ENCODE measurements around the gene COQ10B. TPM values are rescaled to one million over a fixed set of nuclear protein-coding genes. Genes with fewer than 3 reads are reported as not detected.

COQ10B gene
- total and polyA plus RNA-seq, 2 of the 4 experiments (the other 2 are of a cell fraction): 9.5 to 28.7 TPM

GRCh38 chr2:197435598-197436420, 17.5 kb upstream of the COQ10B start:
- Histone ChIP-seq H3K27ac (ENCODE audit: insufficient read depth, low read length) (peak overlapping the region; percentile 97), H2BK20ac (ENCODE audit: low read depth, low read length) (peak overlapping the region; percentile 39; the same call in 1 of the 2 replicates), H4K8ac (ENCODE audit: low read depth in 2 of 2, low read length in 2 of 2) (peak overlapping the region; percentile 84 to 99), H3K4ac (ENCODE audit: low read depth, low read length) (peak overlapping the region; percentile 97), H4K5ac (ENCODE audit: low read depth, low read length) (peak overlapping the region; percentile 94), H2BK15ac (ENCODE audit: low read depth, low read length) (peak overlapping the region; percentile 71; the same call in 1 of the 3 replicates), H3K9ac (ENCODE audit: low read depth, low read length) (peak overlapping the region; percentile 99), H4K20me1 (ENCODE audit: insufficient read depth, low read length) (peaks cover 30% of the 10 kb centered on the region), H3K18ac (ENCODE audit: low read depth, low read length) (peak overlapping the region; percentile 81; the same call in 1 of the 2 replicates), H2AFZ (replicated peaks; ENCODE audit: low read length, poor library complexity) (peak overlapping the region; percentile 96), H3K56ac (ENCODE audit: extremely low read depth, insufficient read depth, low read length) (peak overlapping the region; percentile 93), H3K9me3 (ENCODE audit: control insufficient read depth, insufficient read depth, low read length) (no peaks in the 10 kb centered on the region), H4K91ac (ENCODE audit: insufficient read depth, low read depth, low read length) (peak overlapping the region; percentile 94), H3K4me2 (ENCODE audit: low read depth, low read length) (peak overlapping the region; percentile 71), H3K4me1 (ENCODE audit: control insufficient read depth, insufficient read depth, low read length) (peaks cover 5% of the 10 kb centered on the region), H2AK5ac (ENCODE audit: low read depth, low read length) (peak overlapping the region; percentile 92), H2BK120ac (ENCODE audit: low read depth, low read length) (peak overlapping the region; percentile 54), H3K36me3 (ENCODE audit: control insufficient read depth, insufficient read depth, low read length) (no peaks in the 10 kb centered on the region), H3K4me3 (ENCODE audit: insufficient read depth, low read depth, low read length) (peak overlapping the region; percentile 90), H3K79me1 (ENCODE audit: low read depth in 1 of 2, low read length in 2 of 2) (peaks cover 6 to 14% of the 10 kb centered on the region in 2 experiments), H3K23ac (ENCODE audit: low read depth, low read length) (peak overlapping the region; percentile 97), H3K9me1 (ENCODE audit: insufficient read depth, low read length) (peaks cover 9% of the 10 kb centered on the region; the same call in 1 of the 2 replicates), H2BK5ac (ENCODE audit: low read depth, low read length, poor library complexity, severe bottlenecking) (peak overlapping the region; percentile 95), H2AK9ac (replicated peaks; ENCODE audit: low read depth, low read length, poor library complexity) (peak overlapping the region; percentile 53), H3K14ac (replicated peaks; ENCODE audit: low read depth, low read length) (peak overlapping the region; percentile 97), H3K27me3 (ENCODE audit: control insufficient read depth, insufficient read depth, low read length) (no peaks in the 10 kb centered on the region)
- DNase-seq: no peak
- dilution Hi-C loops (cut with HindIII; ENCODE audit: low sequenced_read_pairs, unreplicated experiment): no loop called here
- CTCF ChIA-PET: interaction anchor here (0.6 kb wide), 1 partner anchor 66 kb away, joined by 3 read pairs; no protein-coding TSS in a partner anchor
- intact Hi-C loops (cut with micrococcal nuclease): loop anchor here (1.0 to 10.0 kb wide), 2 partner anchors 17 to 269 kb away; partner anchors contain the start of genes COQ10B and MARS2
- in situ Hi-C loops (cut with MboI; ENCODE audit: low sequenced_read_pairs): no loop called here
- no peak for TF ChIP-seq MAZ (IDR thresholded peaks at IDR 0.05; ENCODE audit: borderline replicate concordance, low read depth, low read length)
- 41% methylated on average over 6 of the region's 16 CpGs; no CpG with 5 or more reads in 1 of the 2 experiments for WGBS, 2 experiments (ENCODE audit: extremely low coverage in 2 of 2, insufficient read length in 1 of 2)
- TSS peak; percentile 97 for BruUV-seq (replicated peaks)
- POLR2A ChIA-PET (ENCODE audit: unreplicated experiment): interaction anchor here (1.1 kb wide), 1 partner anchor 17 kb away, joined by 5 read pairs; no protein-coding TSS in a partner anchor
- no peak; the same call in 1 of the 2 replicates for ATAC-seq (ENCODE audit: low read depth)

All from IMR-90 (cell line).